ENCODE data around the gene STRADA.

The STRADA gene

DNA sequence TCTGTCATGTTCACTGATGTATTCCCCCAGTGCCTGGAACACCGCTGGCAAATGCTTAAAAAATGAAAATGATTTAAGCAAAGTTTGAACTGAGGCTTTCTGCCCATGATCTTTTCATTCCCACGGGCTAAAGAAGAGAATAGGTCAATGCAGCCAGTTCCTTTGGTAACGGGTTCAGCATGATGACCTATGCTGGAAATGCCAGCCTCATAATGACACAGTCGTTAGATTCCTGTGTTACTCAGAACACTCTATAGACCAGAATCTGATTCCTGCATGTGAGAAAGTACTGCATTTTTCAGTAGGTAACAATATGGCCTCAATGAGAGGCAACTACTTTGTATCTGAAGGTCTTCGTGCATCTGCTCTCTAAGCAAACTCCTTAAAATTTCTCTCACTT is 22.6 kb downstream of the STRADA start:
- DNase-seq, result no peak
- no peak for TF ChIP-seq POLR2A (IDR thresholded peaks at IDR 0.05; ENCODE audit: low read length)
- TF ChIP-seq GATA1 (IDR thresholded peaks at IDR 0.05; ENCODE audit: low read depth, low read length), result no peak

DNA sequence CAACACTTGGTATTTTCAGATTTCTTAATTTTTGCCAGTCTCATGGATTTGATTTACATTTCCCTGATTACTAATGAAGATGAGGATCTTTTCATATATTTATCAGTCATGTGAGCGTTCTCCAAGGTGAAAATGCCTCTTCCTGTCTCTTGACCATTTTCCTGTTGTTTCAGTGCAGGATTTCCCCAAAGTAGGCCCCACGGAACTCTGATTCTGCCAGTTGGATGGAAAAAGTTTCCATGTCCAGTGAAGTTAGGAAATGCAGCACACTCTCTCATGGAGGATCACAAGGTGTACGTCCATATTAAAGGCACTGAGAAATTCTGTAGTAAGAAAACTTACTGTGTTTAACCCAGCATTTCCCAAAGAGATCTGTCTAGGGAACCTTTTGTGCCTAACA is 25.2 kb downstream of the STRADA start:
- no peak for DNase-seq
- TF ChIP-seq POLR2A (IDR thresholded peaks at IDR 0.05; ENCODE audit: low read length) (no peak), GATA1 (IDR thresholded peaks at IDR 0.05; ENCODE audit: low read depth, low read length) (no peak)

DNA sequence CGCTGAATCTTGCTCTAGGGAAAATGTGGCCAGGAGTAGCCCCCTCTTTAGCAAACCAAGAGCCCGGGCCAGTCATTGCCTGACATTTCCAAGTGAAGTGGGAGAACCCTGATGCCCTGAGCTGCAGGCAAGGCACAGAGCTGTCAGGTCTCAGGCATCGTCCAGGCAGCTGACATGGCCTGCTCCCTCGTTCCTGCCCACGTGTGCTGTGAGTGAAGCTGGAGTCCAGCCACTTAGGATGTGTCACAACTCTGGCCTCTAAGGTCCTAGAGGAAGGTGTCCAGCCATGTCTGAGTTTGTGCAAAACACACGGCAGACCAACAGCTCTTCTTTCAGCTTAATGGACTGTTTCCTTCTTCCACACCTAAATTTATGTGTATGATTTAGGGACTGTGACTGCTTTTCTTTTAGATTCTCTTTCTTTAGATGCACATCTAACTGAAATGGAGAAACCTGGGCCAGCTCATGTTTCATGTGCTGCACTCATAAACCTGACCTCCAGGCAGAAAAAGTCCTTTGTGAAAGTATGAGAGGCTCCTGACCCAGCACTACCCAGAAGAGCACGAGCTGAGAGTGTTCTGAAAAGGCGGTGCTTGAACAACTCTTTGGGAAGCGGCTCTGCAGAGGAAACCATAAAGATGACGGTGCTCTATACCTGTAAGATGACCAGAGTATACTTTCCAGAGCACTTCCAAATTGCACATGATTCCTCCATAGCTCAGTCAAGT is 26.9 kb downstream of the STRADA start:
- no peak for DNase-seq
- no peak for TF ChIP-seq POLR2A (IDR thresholded peaks at IDR 0.05; ENCODE audit: low read length)
- TF ChIP-seq GATA1 (IDR thresholded peaks at IDR 0.05; ENCODE audit: low read depth, low read length), result no peak

DNA sequence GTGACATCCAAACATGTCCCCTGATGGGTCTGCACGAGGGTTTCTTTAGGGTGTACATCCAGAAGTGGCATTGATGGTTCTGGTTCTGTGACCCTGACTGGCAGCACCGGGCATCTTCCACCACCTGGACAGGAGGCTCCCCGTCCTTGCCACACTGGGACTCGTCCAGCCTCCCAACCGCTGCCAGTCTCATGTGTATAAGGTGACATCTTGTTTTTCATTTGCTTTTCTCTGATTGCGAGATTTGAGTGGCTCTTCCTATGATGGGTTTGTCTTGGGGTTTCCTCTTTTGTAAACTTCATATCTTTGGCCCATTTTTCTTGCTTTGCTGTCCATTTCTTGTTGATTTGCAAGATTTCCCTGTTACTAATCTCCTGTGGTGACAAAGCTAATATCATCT is 32.5 kb downstream of the STRADA start:
- TF ChIP-seq POLR2A (IDR thresholded peaks at IDR 0.05; ENCODE audit: low read length), result no peak
- no peak for TF ChIP-seq GATA1 (IDR thresholded peaks at IDR 0.05; ENCODE audit: low read depth, low read length)
- no peak for DNase-seq

DNA sequence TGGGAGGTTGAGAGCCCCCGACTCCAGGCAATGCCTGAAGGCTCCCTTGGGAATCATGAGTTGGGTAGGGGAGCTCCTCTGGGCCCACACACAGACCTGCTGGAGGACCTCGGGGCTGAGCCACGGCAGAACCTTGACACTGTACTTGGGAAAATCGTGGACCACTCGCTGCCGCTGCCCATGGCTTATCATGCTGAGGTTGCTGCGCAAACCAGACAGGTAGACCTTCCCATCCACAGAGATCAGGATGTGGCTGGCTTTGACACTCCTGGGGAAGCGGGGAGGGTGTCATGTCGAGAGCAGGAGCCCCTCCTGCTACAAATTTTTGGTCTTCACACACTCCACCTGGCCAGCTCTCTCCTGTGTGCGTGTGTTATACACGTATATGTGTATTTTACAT is 34.4 kb downstream of the STRADA start:
- DNase-seq, result no peak
- no peak for TF ChIP-seq POLR2A (IDR thresholded peaks at IDR 0.05; ENCODE audit: low read length)
- no peak for TF ChIP-seq GATA1 (IDR thresholded peaks at IDR 0.05; ENCODE audit: low read depth, low read length)

DNA sequence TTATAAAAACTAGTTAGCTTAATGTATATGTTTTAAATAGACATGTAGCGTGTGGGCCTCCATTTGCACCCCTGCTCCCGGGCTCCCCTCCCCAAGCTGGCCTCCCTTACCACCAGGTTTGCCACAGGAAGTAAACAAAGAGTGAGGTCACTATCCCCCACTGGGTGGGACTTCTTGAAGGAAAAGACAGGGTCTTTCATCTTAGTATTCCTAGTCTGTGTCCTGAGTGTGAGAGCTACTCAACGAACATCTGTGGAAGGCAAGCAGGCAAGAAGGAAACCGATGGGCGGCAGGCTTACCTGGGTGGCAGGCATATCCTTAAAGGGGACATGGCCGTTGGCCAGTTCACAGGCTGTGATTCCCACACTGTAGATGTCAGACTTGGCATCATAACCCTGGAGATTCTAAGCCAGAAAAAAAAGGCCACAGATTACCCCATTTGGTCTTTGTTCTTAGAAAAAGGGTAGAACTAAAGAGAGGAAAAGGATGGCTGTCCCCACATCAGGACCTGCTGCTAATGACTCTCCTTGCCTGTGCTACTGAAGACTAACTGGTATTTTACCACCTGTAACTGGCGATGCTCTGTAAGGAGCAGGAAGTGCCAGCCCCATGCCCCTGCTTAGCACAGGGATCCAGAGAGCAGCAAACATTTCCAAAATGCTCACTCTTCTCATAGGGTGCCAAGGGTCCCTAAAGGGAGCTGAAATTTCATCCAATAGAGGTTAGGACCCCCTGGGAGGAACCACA is 35.1 kb downstream of the STRADA start:
- DNase-seq, result no peak
- TF ChIP-seq GATA1 (IDR thresholded peaks at IDR 0.05; ENCODE audit: low read depth, low read length) (no peak), POLR2A (IDR thresholded peaks at IDR 0.05; ENCODE audit: low read length) (no peak)

DNA sequence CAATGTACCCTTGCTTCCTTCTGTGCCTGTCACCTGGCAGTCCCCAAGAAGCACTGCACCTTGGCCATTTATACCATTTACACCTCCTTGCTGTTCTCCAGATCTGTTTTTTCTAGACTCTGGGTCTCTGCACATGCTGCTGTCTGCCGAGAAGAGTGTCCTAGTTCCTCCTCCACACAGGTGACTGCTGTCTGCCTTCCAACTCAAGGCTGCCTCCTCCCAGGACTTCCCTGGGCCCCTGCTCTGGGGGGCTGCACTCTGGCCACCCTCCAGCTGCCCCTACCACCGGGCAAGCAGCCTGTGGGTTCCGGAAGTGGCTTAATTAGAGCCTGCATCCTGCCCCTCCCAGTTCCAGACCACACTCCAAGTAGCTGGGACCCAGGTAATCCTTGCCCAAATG is 35.9 kb downstream of the STRADA start:
- no peak for DNase-seq

DNA sequence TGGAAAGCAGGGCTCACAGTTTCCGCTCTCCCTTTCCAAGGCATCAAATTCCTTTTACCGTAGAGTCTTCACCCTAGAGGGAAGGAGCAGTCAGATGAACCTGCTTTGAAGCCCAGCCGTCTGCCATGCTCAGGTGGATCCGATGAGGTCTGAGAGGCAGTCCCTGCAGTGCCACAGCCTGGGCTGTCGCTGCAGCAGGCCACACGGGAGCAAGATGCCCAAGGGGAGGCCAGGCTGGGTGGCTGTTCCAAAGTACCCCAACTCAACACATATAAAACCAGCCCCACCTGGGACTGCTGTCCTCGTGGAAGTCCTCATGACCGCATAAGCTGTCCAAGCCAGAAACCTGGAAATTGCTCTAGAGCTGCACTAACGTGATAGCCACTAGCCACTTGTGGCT is 36.8 kb downstream of the STRADA start:
- TF ChIP-seq GATA1 (IDR thresholded peaks at IDR 0.05; ENCODE audit: low read depth, low read length) (no peak), POLR2A (IDR thresholded peaks at IDR 0.05; ENCODE audit: low read length) (no peak)
- DNase-seq, result no peak

More for the DNA sequence above, 35.9 kb downstream of the STRADA start:
- TF ChIP-seq POLR2A (IDR thresholded peaks at IDR 0.05; ENCODE audit: low read length) (no peak), GATA1 (IDR thresholded peaks at IDR 0.05; ENCODE audit: low read depth, low read length) (no peak)

DNA sequence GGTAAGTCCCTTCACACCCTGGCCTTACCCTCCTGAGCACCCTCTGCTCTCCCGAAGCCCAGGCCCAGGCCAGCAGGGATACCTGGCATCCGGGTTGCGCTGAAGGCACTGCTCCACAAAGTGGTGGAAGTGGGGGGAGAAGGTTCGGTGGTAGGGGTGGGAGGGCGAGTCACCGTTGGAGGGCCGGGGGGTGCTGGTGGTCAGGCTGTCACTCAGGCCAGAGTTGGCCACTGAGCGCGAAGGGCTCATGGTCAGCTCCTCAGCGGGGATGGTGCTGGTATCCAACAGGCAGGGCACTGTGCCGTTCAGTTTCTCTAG is 37.4 kb downstream of the STRADA start:
- no peak for DNase-seq
- no peak for TF ChIP-seq GATA1 (IDR thresholded peaks at IDR 0.05; ENCODE audit: low read depth, low read length)
- TF ChIP-seq POLR2A (IDR thresholded peaks at IDR 0.05; ENCODE audit: low read length), result no peak

DNA sequence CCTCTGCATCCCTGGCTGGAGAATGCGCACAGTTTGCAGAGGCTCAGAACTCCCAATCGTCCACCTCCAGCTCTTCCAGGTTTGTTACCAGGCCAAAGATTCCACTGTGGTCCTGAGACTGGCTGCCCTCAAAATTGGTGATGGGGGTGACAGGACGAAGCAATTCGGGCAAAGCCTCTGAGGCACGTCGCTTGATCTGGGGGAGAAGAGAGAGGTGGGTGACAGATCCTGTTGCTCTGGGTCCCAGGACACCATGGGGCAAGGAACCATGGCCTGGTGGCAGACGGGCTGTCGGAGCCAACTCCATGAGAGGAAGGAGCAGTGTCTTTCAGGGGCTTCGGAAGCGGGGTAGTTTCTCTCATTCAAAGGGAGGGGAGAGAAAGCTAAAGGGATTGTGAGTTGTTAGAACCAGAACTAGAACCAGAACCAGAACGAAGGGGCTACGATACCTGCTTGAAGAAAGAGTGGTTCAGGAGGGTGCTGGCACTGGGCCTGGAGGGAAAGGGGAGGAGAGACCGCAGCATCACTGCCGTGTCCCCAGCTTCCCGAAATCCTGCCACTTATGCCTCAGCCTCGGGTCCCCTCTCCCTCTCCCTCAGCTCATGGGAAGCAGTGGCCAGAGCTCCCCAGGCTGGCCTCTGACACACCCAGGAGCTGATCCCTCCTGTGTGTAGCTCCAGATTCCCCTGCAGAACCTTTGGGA is 37.9 kb downstream of the STRADA start:
- TF ChIP-seq GATA1 (IDR thresholded peaks at IDR 0.05; ENCODE audit: low read depth, low read length) (no peak), POLR2A (IDR thresholded peaks at IDR 0.05; ENCODE audit: low read length) (no peak)
- no peak for DNase-seq

DNA sequence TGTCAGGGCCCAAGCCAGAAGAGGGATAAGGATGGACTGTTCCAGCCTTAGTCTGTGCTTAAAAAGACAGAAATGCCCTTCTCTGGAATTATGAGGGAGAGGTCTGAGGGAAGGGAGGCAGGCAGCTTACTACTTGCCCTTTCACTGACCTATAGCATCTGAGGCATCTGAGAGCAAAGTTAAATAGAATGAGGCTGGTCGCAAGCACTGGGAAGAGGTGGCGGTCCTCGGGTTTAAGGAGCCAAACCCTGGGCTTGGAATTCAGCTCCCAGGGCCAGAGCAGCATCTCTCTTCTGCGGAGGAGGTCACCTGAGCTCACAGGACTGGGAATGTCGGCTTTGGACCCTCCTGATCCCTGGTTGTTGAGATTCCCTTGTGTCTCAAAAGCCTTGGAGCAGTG is 38.6 kb downstream of the STRADA start:
- TF ChIP-seq GATA1 (IDR thresholded peaks at IDR 0.05; ENCODE audit: low read depth, low read length) (no peak), POLR2A (IDR thresholded peaks at IDR 0.05; ENCODE audit: low read length) (no peak)
- no peak for DNase-seq

DNA sequence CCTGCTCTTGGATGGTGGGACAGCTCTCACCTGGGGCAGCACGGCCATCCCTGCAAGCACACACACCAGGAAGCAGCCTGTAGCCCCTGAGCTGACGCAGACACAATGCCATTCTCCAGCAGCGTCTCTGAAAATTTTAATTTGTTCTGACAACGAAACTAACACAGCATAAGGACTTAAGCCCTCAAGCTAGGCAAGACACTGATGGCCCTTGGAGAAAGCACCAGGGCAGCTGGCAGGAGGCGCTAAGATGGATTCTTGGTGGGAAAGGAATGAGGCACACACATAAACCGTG is 38.9 kb downstream of the STRADA start:
- TF ChIP-seq GATA1 (IDR thresholded peaks at IDR 0.05; ENCODE audit: low read depth, low read length), result no peak
- TF ChIP-seq POLR2A (IDR thresholded peaks at IDR 0.05; ENCODE audit: low read length), result no peak
- no peak for DNase-seq

DNA sequence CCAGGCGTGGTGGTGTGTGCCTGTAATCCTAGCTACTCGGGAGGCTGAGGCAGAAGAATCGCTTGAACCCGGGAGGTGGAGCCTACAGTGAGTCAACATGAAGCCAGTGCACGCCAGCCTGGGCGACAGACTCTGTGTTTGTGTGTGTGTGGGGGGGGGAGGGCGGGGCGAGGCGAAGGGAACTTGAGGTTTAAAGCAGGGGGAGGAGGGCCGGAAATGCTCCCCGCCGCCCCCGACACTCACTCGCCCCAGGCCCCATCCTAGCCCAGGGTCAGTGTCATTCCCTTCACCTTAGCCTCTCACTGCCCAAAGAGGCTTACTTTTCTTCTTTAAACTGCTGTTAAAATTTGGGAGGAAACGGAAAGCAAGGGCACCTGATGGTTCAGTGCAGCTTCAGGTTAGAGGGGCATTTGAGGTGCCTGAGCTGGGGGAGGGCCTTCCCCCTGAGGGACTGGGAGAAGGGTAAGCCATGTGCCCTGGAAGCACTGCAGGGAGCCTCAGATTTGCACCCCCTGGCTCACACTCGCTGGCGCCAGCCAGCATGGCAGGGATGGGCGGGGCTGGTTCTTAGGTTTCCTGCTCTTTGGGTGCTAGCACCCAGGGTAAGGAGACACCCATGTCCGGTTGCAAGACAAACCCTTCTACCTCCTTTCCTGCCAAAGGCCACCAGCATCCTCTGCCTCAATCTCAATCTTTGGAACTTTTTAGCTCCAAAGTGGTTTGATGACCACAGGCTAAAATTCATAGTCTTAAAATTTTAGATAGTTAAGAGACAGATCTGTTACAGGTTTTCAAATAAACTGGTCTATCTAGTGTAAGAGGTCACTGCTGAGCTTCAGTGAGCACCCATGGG is 39.5 kb downstream of the STRADA start:
- DNase-seq, result peak in 1 of 2 experiments; percentile 15
- TF ChIP-seq POLR2A (IDR thresholded peaks at IDR 0.05; ENCODE audit: low read length) (no peak), GATA1 (IDR thresholded peaks at IDR 0.05; ENCODE audit: low read depth, low read length) (no peak)

DNA sequence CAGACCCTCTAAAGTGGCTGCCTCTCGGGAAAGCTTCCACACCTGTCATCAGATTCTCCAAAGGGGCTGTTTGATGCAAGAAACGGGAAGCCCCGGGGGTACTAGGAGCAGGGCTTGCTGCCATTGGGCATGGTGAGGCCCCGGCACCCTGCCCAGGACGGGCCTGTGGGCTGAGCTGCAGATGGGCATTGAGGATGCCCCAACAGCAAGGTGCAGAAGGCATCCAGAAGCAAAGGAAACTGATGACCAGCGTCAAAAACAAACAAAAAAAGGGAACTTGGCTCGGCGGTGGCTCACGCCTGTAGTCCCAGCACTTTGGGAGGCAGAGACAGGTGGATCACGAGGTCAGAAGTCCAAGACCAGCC is 40.2 kb downstream of the STRADA start:
- TF ChIP-seq GATA1 (IDR thresholded peaks at IDR 0.05; ENCODE audit: low read depth, low read length) (no peak), POLR2A (IDR thresholded peaks at IDR 0.05; ENCODE audit: low read length) (no peak)

More for the DNA sequence above, 40.2 kb downstream of the STRADA start:
- no peak for DNase-seq

Data from erythroblast (primary cell).